IMR-90 (cell line): ENCODE measurements around the gene OR2T6. TPM values are rescaled to one million over a fixed set of nuclear protein-coding genes. Genes with fewer than 3 reads are reported as not detected.

Experiments used
- ATAC-seq: fragments of 200-7000 bp; cut with Tn5 transposase; 2 replicates; pipeline ENCODE4 v1.9.1; 2020; ENCODE audit warnings: low read depth, mild to moderate bottlenecking, moderate library complexity
- BruUV-seq: library from RNA; stranded (reverse); fragments of 400-500 nt; replicated peaks from 2 replicates; lab custom pipeline; 2021; lab: Mats Ljungman, UMichigan
- CTCF ChIA-PET: fragments of 300-600 bp; formaldehyde crosslinking; extraction: SDS; loops from one replicate; lab custom pipeline; 2021; ENCODE audit warnings: antibody characterized with exemption; lab: Yijun Ruan, JAX
- POLR2A ChIA-PET: fragments of 300-600 bp; sonication (Branson Sonifier 250); formaldehyde crosslinking; loops from one replicate; lab custom pipeline; 2022; ENCODE audit warnings: antibody characterized with exemption; ENCODE audit not compliant: unreplicated experiment; lab: Charles Lee
- DNase-seq: peaks from one replicate; pipeline ENCODE4 v3.0.0; 2013
- H2AFZ ChIP-seq: replicated peaks from 2 replicates; pipeline ENCODE3; 2013; ENCODE audit warnings: low read length, mild to moderate bottlenecking; ENCODE audit not compliant: poor library complexity
- H2AK5ac ChIP-seq: 2 replicates; pipeline ENCODE4 v1.6.1; 2013; ENCODE audit warnings: low read depth, low read length, inconsistent platforms
- H2AK9ac ChIP-seq: replicated peaks from 2 replicates; pipeline ENCODE3; 2013; ENCODE audit warnings: mild to moderate bottlenecking, low read depth, low read length, moderate library complexity; ENCODE audit not compliant: poor library complexity
- H2BK120ac ChIP-seq: 2 replicates; pipeline ENCODE4 v1.6.1; 2013; ENCODE audit warnings: low read depth, low read length, inconsistent platforms
- H2BK15ac ChIP-seq: 3 replicates; pipeline ENCODE4 v1.6.1; 2013; ENCODE audit warnings: low read depth, low read length, inconsistent platforms
- H2BK20ac ChIP-seq: 2 replicates; pipeline ENCODE4 v1.6.1; 2013; ENCODE audit warnings: low read depth, mild to moderate bottlenecking, inconsistent platforms, low read length, moderate library complexity
- H2BK5ac ChIP-seq: 2 replicates; pipeline ENCODE4 v1.6.1; 2013; ENCODE audit warnings: mild to moderate bottlenecking, low read depth, low read length, inconsistent platforms; ENCODE audit not compliant: poor library complexity, severe bottlenecking
- H3K14ac ChIP-seq: replicated peaks from 2 replicates; pipeline ENCODE4 v1.6.1; 2013; ENCODE audit warnings: low read depth, low read length, inconsistent platforms
- H3K18ac ChIP-seq: 2 replicates; pipeline ENCODE4 v1.6.1; 2013; ENCODE audit warnings: low read depth, low read length, control low read depth
- H3K23ac ChIP-seq: 2 replicates; pipeline ENCODE4 v1.6.1; 2013; ENCODE audit warnings: low read depth, low read length, inconsistent platforms
- H3K27ac ChIP-seq: 2 replicates; pipeline ENCODE4 v1.5.1; 2013; ENCODE audit warnings: mild to moderate bottlenecking, control low read depth, low read length; ENCODE audit not compliant: insufficient read depth
- H3K27me3 ChIP-seq: 2 replicates; pipeline ENCODE4 v1.6.1; 2013; ENCODE audit warnings: low read length; ENCODE audit not compliant: control insufficient read depth, insufficient read depth
- H3K36me3 ChIP-seq: 2 replicates; pipeline ENCODE4 v1.6.1; 2013; ENCODE audit warnings: low read length, mixed read lengths; ENCODE audit not compliant: control insufficient read depth, insufficient read depth
- H3K4ac ChIP-seq: 2 replicates; pipeline ENCODE4 v1.6.1; 2013; ENCODE audit warnings: low read depth, low read length, inconsistent platforms
- H3K4me1 ChIP-seq: 2 replicates; pipeline ENCODE4 v1.6.1; 2013; ENCODE audit warnings: low read length, mixed read lengths; ENCODE audit not compliant: control insufficient read depth, insufficient read depth
- H3K4me2 ChIP-seq: 2 replicates; pipeline ENCODE4 v1.6.1; 2013; ENCODE audit warnings: low read depth, mild to moderate bottlenecking, control low read depth, low read length, moderate library complexity
- H3K4me3 ChIP-seq: 2 replicates; pipeline ENCODE4 v1.5.1; 2013; ENCODE audit warnings: low read depth, mild to moderate bottlenecking, control low read depth, low read length, moderate library complexity; ENCODE audit not compliant: insufficient read depth
- H3K56ac ChIP-seq: 2 replicates; pipeline ENCODE4 v1.6.1; 2013; ENCODE audit warnings: low read length, inconsistent platforms; ENCODE audit not compliant: insufficient read depth; ENCODE audit errors: extremely low read depth
- H3K79me1 ChIP-seq, 2 experiments: 2 replicates each; pipeline ENCODE4 v1.6.1; 2013; ENCODE audit warnings: low read length in 2 of 2, inconsistent platforms in 1 of 2, low read depth in 1 of 2
- H3K9ac ChIP-seq: 2 replicates; pipeline ENCODE4 v1.6.1; 2013; ENCODE audit warnings: low read depth, low read length, control low read depth
- H3K9me1 ChIP-seq: 2 replicates; pipeline ENCODE4 v1.6.1; 2013; ENCODE audit warnings: low read length, inconsistent platforms; ENCODE audit not compliant: insufficient read depth
- H3K9me3 ChIP-seq: 2 replicates; pipeline ENCODE4 v1.6.1; 2013; ENCODE audit warnings: low read length; ENCODE audit not compliant: control insufficient read depth, insufficient read depth
- H4K20me1 ChIP-seq: 2 replicates; pipeline ENCODE4 v1.6.1; 2013; ENCODE audit warnings: low read length, inconsistent platforms; ENCODE audit not compliant: insufficient read depth
- H4K5ac ChIP-seq: 2 replicates; pipeline ENCODE4 v1.6.1; 2013; ENCODE audit warnings: mild to moderate bottlenecking, low read depth, low read length, control low read depth
- H4K8ac ChIP-seq, 2 experiments: 2 replicates each; pipeline ENCODE4 v1.6.1; 2013; ENCODE audit warnings: low read depth in 2 of 2, low read length in 2 of 2, control low read depth in 1 of 2, inconsistent platforms in 1 of 2
- H4K91ac ChIP-seq: 2 replicates; pipeline ENCODE4 v1.6.1; 2013; ENCODE audit warnings: low read depth, low read length, inconsistent platforms; ENCODE audit not compliant: insufficient read depth
- FOS ChIP-seq: fragments of 150-350 bp; IDR thresholded peaks from 2 replicates; pipeline ENCODE4 v1.6.1; 2016; ENCODE audit warnings: low read depth, low read length
- RCOR1 ChIP-seq: IDR thresholded peaks from 2 replicates; pipeline ENCODE4 v1.6.1; 2012; ENCODE audit warnings: mild to moderate bottlenecking, low read length, improper control_type of control experiment; ENCODE audit not compliant: insufficient replicate concordance
- WGBS, 2 experiments: methylation state at CpG; one replicate each; pipeline versions ENCODE4 v1.1.5 to v1.1.7; 2013; ENCODE audit warnings: missing lambda C conversion rate in 2 of 2; ENCODE audit not compliant: insufficient read length in 1 of 2; ENCODE audit errors: extremely low coverage in 2 of 2; 5-methylcytosine and 5-hydroxymethylcytosine counted together
- dilution Hi-C: fragments of 300-500 bp; cut with HindIII; formaldehyde crosslinking; loops from one replicate; pipeline ENCODE4 v1.14.3; 2018; ENCODE audit warnings: low sequenced_read_pairs; ENCODE audit not compliant: unreplicated experiment
- in situ Hi-C: fragments of 300-500 bp; cut with MboI; formaldehyde crosslinking; loops from 3 replicates; pipeline ENCODE4 v1.14.3; 2019; ENCODE audit warnings: low sequenced_read_pairs, inconsistent platforms, mixed read lengths
- intact Hi-C: fragments of 100-400 bp; cut with micrococcal nuclease; formaldehyde crosslinking; loops from 2 replicates; pipeline ENCODE4 v1.10.0; 2022
- polyA plus RNA-seq, 3 experiments: library from polyadenylated mRNA; depleted of rRNA; stranded (reverse); fragments of >200 nt; gene quantifications; 2 replicates each; pipeline ENCODE4 v1.2.3, GENCODE V29; 2012; ENCODE audit warnings: low replicate concordance in 1 of 3
- total RNA-seq: library from RNA; depleted of rRNA; stranded (reverse); fragments of >200 nt; gene quantifications from 2 replicates; pipeline ENCODE4 v1.2.3, GENCODE V29; 2012
- TF ChIP-seq, protein P1 (sequence below): fragments of 150-350 bp; IDR thresholded peaks from 2 replicates; pipeline ENCODE4 v1.6.1; 2017; ENCODE audit warnings: mild to moderate bottlenecking, antibody characterized with exemption, low read length, low read depth

OR2T6 gene
- total and polyA plus RNA-seq, 2 of the 4 experiments (the other 2 are of a cell fraction), result not detected

DNA sequence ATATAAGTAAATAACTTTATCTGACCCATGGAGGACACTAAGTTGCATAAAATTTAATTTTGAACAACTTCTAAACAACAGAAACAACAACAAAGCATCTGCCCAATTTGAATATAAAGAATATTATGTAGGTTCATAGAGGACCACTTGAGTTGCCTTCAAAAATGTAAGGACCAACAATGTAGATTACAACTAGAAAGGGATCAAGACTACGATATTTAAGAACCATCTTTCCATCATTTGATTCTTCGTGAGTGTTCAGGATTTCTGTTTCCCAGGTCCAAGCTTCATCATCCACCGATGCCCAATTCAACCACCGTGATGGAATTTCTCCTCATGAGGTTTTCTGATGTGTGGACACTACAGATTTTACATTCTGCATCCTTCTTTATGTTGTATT is 27.1 kb upstream of the OR2T6 start, which contains the start of gene OR14C36:
Gene OR14C36 (plus strand): TSS at position 301 of the 400 bp plus-strand sequence. CDS start 0 bp downstream, at position 301.
- no peak for DNase-seq
- ChIA-PET CTCF (no interaction called here), POLR2A (no interaction called here)
- Histone ChIP-seq H3K4me2 (no peak within 1 kb of the TSS), H4K5ac (no peak within 1 kb of the TSS), H4K91ac (no peak within 1 kb of the TSS), H2AFZ (no peak within 1 kb of the TSS), H3K4me1 (no peaks in the 10 kb centered on the region), H3K36me3 (no peaks in the 10 kb centered on the region), H3K18ac (no peak within 1 kb of the TSS), H3K14ac (no peak within 1 kb of the TSS), H3K27me3 (no peaks in the 10 kb centered on the region), H2BK5ac (no peak within 1 kb of the TSS), H4K20me1 (no peaks in the 10 kb centered on the region), H3K9me3 (peaks cover 9% of the 10 kb centered on the region), H4K8ac (no peak within 1 kb of the TSS), H2BK120ac (no peak within 1 kb of the TSS), H3K79me1 (no peaks in the 10 kb centered on the region), H3K9ac (no peak within 1 kb of the TSS), H2AK5ac (no peak within 1 kb of the TSS), H2BK20ac (no peak within 1 kb of the TSS), H2BK15ac (no peak within 1 kb of the TSS), H2AK9ac (no peak within 1 kb of the TSS), H3K23ac (no peak within 1 kb of the TSS), H3K9me1 (no peaks in the 10 kb centered on the region), H3K27ac (no peak within 1 kb of the TSS), H3K4me3 (no peak within 1 kb of the TSS), H3K56ac (no peak within 1 kb of the TSS), H3K4ac (no peak within 1 kb of the TSS)
- BruUV-seq, result no TSS peak
- no peak for ATAC-seq
- intact Hi-C loops (no loop called here), dilution Hi-C loops (no loop called here), in situ Hi-C loops (no loop called here)
- no CpG with 5 or more reads among the region's 4 CpGs for WGBS, 2 experiments
- TF ChIP-seq RCOR1 (no peak), FOS (no peak)
- TF ChIP-seq, protein P1, sequence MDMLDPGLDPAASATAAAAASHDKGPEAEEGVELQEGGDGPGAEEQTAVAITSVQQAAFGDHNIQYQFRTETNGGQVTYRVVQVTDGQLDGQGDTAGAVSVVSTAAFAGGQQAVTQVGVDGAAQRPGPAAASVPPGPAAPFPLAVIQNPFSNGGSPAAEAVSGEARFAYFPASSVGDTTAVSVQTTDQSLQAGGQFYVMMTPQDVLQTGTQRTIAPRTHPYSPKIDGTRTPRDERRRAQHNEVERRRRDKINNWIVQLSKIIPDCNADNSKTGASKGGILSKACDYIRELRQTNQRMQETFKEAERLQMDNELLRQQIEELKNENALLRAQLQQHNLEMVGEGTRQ, result no peak
